Ishikawa (cell line): ENCODE results near the gene HELT.

Experiments used
- CEBPB ChIP-seq: IDR thresholded peaks from 2 replicates; pipeline ENCODE4 v1.6.1; 2012
- EP300 ChIP-seq: IDR thresholded peaks from 2 replicates; pipeline ENCODE4 v1.6.1; 2012; ENCODE audit warnings: borderline replicate concordance
- MAX ChIP-seq: IDR thresholded peaks from 2 replicates; pipeline ENCODE4 v1.6.1; 2012
- REST ChIP-seq: IDR thresholded peaks from 2 replicates; pipeline ENCODE4 v1.6.1; 2012; ENCODE audit warnings: low read depth, mild to moderate bottlenecking
- TAF1 ChIP-seq: IDR thresholded peaks from 2 replicates; pipeline ENCODE4 v1.6.1; 2012; ENCODE audit warnings: low read depth, mild to moderate bottlenecking
- TEAD4 ChIP-seq: IDR thresholded peaks from 2 replicates; pipeline ENCODE4 v1.6.1; 2012
- YY1 ChIP-seq: IDR thresholded peaks from 2 replicates; pipeline ENCODE4 v1.6.1; 2012; ENCODE audit warnings: low read depth
- ZBTB7A ChIP-seq: IDR thresholded peaks from 2 replicates; pipeline ENCODE4 v1.6.1; 2012; ENCODE audit warnings: low read depth
- TF ChIP-seq, protein P1 (sequence below): IDR thresholded peaks from 2 replicates; pipeline ENCODE4 v1.6.1; 2012

- TF ChIP-seq REST: no peak
- no peak for TF ChIP-seq EP300
- TF ChIP-seq YY1: no peak
- TF ChIP-seq TEAD4: no peak
- TF ChIP-seq ZBTB7A: no peak; the same call in 1 of the 2 replicates
- TF ChIP-seq, protein P1, sequence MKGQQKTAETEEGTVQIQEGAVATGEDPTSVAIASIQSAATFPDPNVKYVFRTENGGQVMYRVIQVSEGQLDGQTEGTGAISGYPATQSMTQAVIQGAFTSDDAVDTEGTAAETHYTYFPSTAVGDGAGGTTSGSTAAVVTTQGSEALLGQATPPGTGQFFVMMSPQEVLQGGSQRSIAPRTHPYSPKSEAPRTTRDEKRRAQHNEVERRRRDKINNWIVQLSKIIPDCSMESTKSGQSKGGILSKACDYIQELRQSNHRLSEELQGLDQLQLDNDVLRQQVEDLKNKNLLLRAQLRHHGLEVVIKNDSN: peak; percentile 90
- TF ChIP-seq CEBPB: no peak
- no peak for TF ChIP-seq TAF1
- TF ChIP-seq MAX: peak; percentile 88
Observed at GRCh38 chr4:185017964-185018772, at the start of gene HELT.
